GM12878 (cell line): Measurements from ENCODE around the gene CD68. TPM values are rescaled to one million over a fixed set of nuclear protein-coding genes. Genes with fewer than 3 reads are reported as not detected.

ENCODE experiments used
- ATAC-seq: fragments of 200-7000 bp; cut with Tn5 transposase; 3 replicates; pipeline ENCODE4 v1.9.1; 2020; ENCODE audit warnings: mild to moderate bottlenecking, moderate library complexity
- BruUV-seq: library from RNA; stranded (reverse); fragments of 400-500 nt; replicated peaks from 2 replicates; lab custom pipeline; 2021; lab: Mats Ljungman, UMichigan
- CTCF ChIA-PET: fragments of 300-600 bp; sonication (Branson Sonifier 250); formaldehyde crosslinking; extraction: SDS; loops from one replicate; lab custom pipeline; 2021; ENCODE audit warnings: inconsistent platforms; lab: Yijun Ruan, JAX
- POLR2A ChIA-PET: fragments of 350-600 bp; formaldehyde crosslinking; extraction: SDS; loops from one replicate; lab custom pipeline; 2021; ENCODE audit warnings: inconsistent platforms; lab: Charles Lee
- RAD21 ChIA-PET: fragments of 300-600 bp; sonication (Branson Sonifier 250); formaldehyde crosslinking; loops from one replicate; lab custom pipeline; 2023; ENCODE audit warnings: antibody characterized with exemption; ENCODE audit not compliant: unreplicated experiment; lab: Charles Lee
- SMC1A ChIA-PET: fragments of 300-600 bp; sonication (Branson Sonifier 250); formaldehyde crosslinking; loops from one replicate; lab custom pipeline; 2023; ENCODE audit not compliant: unreplicated experiment, uncharacterized antibody; lab: Charles Lee
- DNase-seq: peaks from one replicate; pipeline ENCODE4 v3.0.0-alpha.2; 2011; ENCODE audit warnings: low read depth, low spot score
- FAIRE-seq: peaks from 3 replicates; lab custom pipeline; 2011; peaks lifted over from hg19 to GRCh38; lab: Jason Lieb, UNC
- H2AFZ ChIP-seq: 2 replicates; pipeline ENCODE4 v1.6.0; 2011; ENCODE audit warnings: low read depth, low read length, control low read depth; ENCODE audit not compliant: control insufficient read depth
- H3K27ac ChIP-seq: 2 replicates; pipeline ENCODE4 v1.5.1; 2011; ENCODE audit warnings: control low read depth; ENCODE audit not compliant: control insufficient read depth, insufficient read depth
- H3K27me3 ChIP-seq, 2 experiments: replicated peaks in 1 of 2; 2 replicates each; pipeline versions ENCODE4 v1.6.0 to v1.6.1; 2011; ENCODE audit warnings: low read length in 1 of 2; ENCODE audit not compliant: control insufficient read depth in 2 of 2, insufficient read depth in 2 of 2
- H3K36me3 ChIP-seq, 2 experiments: 2 replicates each; pipeline ENCODE4 v1.5.1; 2011; ENCODE audit warnings: low read length in 1 of 2; ENCODE audit not compliant: control insufficient read depth in 2 of 2, insufficient read depth in 2 of 2
- H3K4me1 ChIP-seq: 2 replicates; pipeline ENCODE4 v1.6.1; 2011; ENCODE audit warnings: mild to moderate bottlenecking, low read length, moderate library complexity, mixed read lengths; ENCODE audit not compliant: control insufficient read depth, insufficient read depth
- H3K4me2 ChIP-seq: 2 replicates; pipeline ENCODE4 v1.6.0; 2011; ENCODE audit warnings: control low read depth; ENCODE audit not compliant: control insufficient read depth, insufficient read depth
- H3K4me3 ChIP-seq: fragments of 200-600 bp; sonication (generic); 2 replicates; pipeline ENCODE4 v1.5.1; 2016
- H3K79me2 ChIP-seq: 2 replicates; pipeline ENCODE4 v1.6.0; 2011; ENCODE audit warnings: low read length; ENCODE audit not compliant: control insufficient read depth, insufficient read depth
- H3K9ac ChIP-seq: 2 replicates; pipeline ENCODE4 v1.8.0; 2011; ENCODE audit warnings: low read length, control low read depth, mixed read lengths; ENCODE audit not compliant: control insufficient read depth, insufficient read depth
- H3K9me3 ChIP-seq: replicated peaks from 3 replicates; pipeline ENCODE4 v1.5.1; 2011; ENCODE audit warnings: mild to moderate bottlenecking, low read length; ENCODE audit not compliant: control insufficient read depth, insufficient read depth
- H4K20me1 ChIP-seq: 2 replicates; pipeline ENCODE4 v1.6.0; 2011; ENCODE audit not compliant: control insufficient read depth, insufficient read depth
- BMI1 ChIP-seq: fragments of 450-650 bp; IDR thresholded peaks from 2 replicates; pipeline ENCODE4 v1.6.1; 2016; ENCODE audit warnings: mild to moderate bottlenecking, moderate library complexity, borderline replicate concordance
- CEBPB ChIP-seq, 2 experiments: fragments of 150-350 bp in 1 of 2; IDR thresholded peaks; 2 replicates each; pipeline ENCODE4 v1.6.1; 2012 to 2014; ENCODE audit warnings: low read depth in 2 of 2, low read length in 2 of 2, borderline replicate concordance in 1 of 2, inconsistent platforms in 1 of 2
- ESRRA ChIP-seq: IDR thresholded peaks from 2 replicates; pipeline ENCODE4 v1.6.1; 2012; ENCODE audit warnings: mild to moderate bottlenecking, low read length, improper control_type of control experiment
- FOXK2 ChIP-seq: fragments of 450-650 bp; IDR thresholded peaks from 2 replicates; pipeline ENCODE4 v1.6.1; 2017; ENCODE audit warnings: mild to moderate bottlenecking, moderate library complexity
- JUND ChIP-seq: IDR thresholded peaks from 2 replicates; pipeline ENCODE4 v1.6.1; 2012; ENCODE audit warnings: low read depth, mild to moderate bottlenecking, low read length, improper control_type of control experiment, moderate library complexity
- MYB ChIP-seq: fragments of 150-350 bp; IDR thresholded peaks from 2 replicates; pipeline ENCODE4 v1.6.1; 2014; ENCODE audit warnings: mild to moderate bottlenecking, low read depth, low read length, borderline replicate concordance
- NBN ChIP-seq: fragments of 450-650 bp; IDR thresholded peaks from 2 replicates; pipeline ENCODE4 v1.6.1; 2016
- RBBP5 ChIP-seq: fragments of 200-600 bp; sonication (generic); conservative IDR thresholded peaks from 2 replicates; pipeline ENCODE4 v1.6.1; 2016
- SIX5 ChIP-seq: IDR thresholded peaks from 2 replicates; pipeline ENCODE4 v1.6.1; 2011; ENCODE audit warnings: mild to moderate bottlenecking, low read depth, low read length, moderate library complexity; ENCODE audit not compliant: severe bottlenecking
- SMC3 ChIP-seq: IDR thresholded peaks from 2 replicates; pipeline ENCODE4 v1.6.1; 2011; ENCODE audit warnings: low read length, improper control_type of control experiment, borderline replicate concordance
- SP1 ChIP-seq: IDR thresholded peaks from one replicate; pipeline ENCODE4 v1.6.1; 2011; ENCODE audit warnings: low read depth, low read length
- SPI1 ChIP-seq: IDR thresholded peaks from 2 replicates; pipeline ENCODE4 v1.6.1; 2011; ENCODE audit warnings: low read depth, mild to moderate bottlenecking, low read length, moderate library complexity, borderline replicate concordance; ENCODE audit not compliant: insufficient read depth
- SUPT20H ChIP-seq: IDR thresholded peaks from 2 replicates; pipeline ENCODE4 v1.6.1; 2011; ENCODE audit warnings: low read depth, mild to moderate bottlenecking, low read length, moderate library complexity, borderline replicate concordance; ENCODE audit not compliant: control insufficient read depth
- TARDBP ChIP-seq: IDR thresholded peaks from 2 replicates; pipeline ENCODE4 v1.6.1; 2016; ENCODE audit warnings: borderline replicate concordance
- WGBS: methylation state at CpG from one replicate; pipeline ENCODE4 v1.1.6; 2016; ENCODE audit warnings: low lambda C conversion rate; ENCODE audit not compliant: insufficient replicate concordance, insufficient coverage; ENCODE audit errors: missing lambda C conversion rate; 5-methylcytosine and 5-hydroxymethylcytosine counted together
- in situ Hi-C: fragments of 300-500 bp; cut with MboI; formaldehyde crosslinking; loops from 9 replicates; pipeline ENCODE4 v1.14.3; 2018; ENCODE audit warnings: mixed read lengths
- intact Hi-C: fragments of 100-400 bp; cut with micrococcal nuclease; formaldehyde crosslinking; loops from one replicate; pipeline ENCODE4 v1.14.2; 2022; ENCODE audit not compliant: unreplicated experiment
- polyA plus RNA-seq, 11 experiments: library from polyadenylated mRNA; depleted of rRNA in 4 of 11; unstranded in 6 of 11; stranded (reverse) in 5 of 11; fragments of >200 nt; fragmentation: Nextera tagmentation in 4 of 11; fragmentation: Illumina TruSeq in 1 of 11; extraction: Ambion mirVana in 4 of 11; extraction: Trizol in 1 of 11; gene quantifications; 1 replicate in 1 of 11; 2 replicates in 10 of 11; pipeline versions ENCODE4 v1.2.1 to v1.2.3, GENCODE V29; 2011 to 2016; ENCODE audit warnings: inconsistent platforms in 2 of 11, missing spikeins in 2 of 11, low read depth in 1 of 11
- total RNA-seq, 4 experiments: library from RNA; depleted of rRNA in 3 of 4; stranded (reverse); fragments of >200 nt in 3 of 4; fragmentation: Illumina TruSeq in 1 of 4; extraction: Trizol in 1 of 4; gene quantifications; 2 replicates each; pipeline versions ENCODE4 v1.2.1 to v1.2.3, GENCODE V29; 2013 to 2021
- TF ChIP-seq, protein P1 (sequence below): IDR thresholded peaks from 2 replicates; pipeline ENCODE4 v1.6.1; 2012; ENCODE audit warnings: low read depth, low read length, improper control_type of control experiment
- TF ChIP-seq, protein P2 (sequence below): fragments of 450-650 bp; IDR thresholded peaks from 2 replicates; pipeline ENCODE4 v1.6.1; 2017; ENCODE audit warnings: antibody characterized with exemption, mild to moderate bottlenecking, moderate library complexity

Gene CD68
- total and polyA plus RNA-seq, 10 of the 15 experiments (the other 5 are each of a cell fraction or from before 2014, with no cell fraction given), result 2.6 to 6.9 (median 3.8) TPM

DNA sequence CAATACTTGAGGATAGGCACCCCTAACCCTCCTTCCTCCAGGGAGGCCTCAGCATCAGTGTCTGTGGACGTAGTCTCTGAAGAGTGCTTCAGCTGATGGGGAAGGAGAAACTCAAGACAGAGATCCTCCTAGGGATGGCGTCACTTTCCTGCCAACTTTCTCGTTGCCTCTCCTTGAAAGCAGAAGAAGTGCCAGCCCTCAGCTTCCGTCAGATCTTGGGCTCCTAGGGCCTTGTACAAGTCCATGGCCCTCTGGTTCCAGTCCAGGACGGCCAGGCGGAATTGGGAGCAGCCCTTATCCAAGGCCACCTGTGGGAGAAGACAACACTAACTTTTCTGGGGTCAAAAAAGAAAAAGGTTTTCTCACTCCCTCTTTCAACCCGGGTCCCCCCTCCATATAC is 46.9 kb downstream of the CD68 start:
- ChIA-PET RAD21 (interaction anchor here (2.0 to 3.0 kb wide), 2 partner anchors 12 to 47 kb away, joined by 8 to 20 read pairs; partner anchors contain the start of genes CD68 and FXR2), SMC1A (interaction anchor here (1.7 to 2.3 kb wide), 2 partner anchors 12 to 62 kb away, joined by 5 to 19 read pairs; partner anchors contain the start of genes FXR2, TP53 and WRAP53), CTCF (interaction anchor here (1.1 to 2.6 kb wide), 4 partner anchors 12 to 270 kb away, joined by 3 to 38 read pairs (median 13); partner anchors contain the start of genes FXR2, TP53 and WRAP53), POLR2A (interaction anchor here (2.1 to 2.7 kb wide), 2 partner anchors 43 to 60 kb away, joined by 9 to 33 read pairs; partner anchors contain the start of genes MPDU1, TP53 and WRAP53)
- peak overlapping the region; percentile 81 for H3K4me2 ChIP-seq
- H3K27me3 ChIP-seq, result no peaks in the 10 kb centered on the region
- BruUV-seq, result TSS peak; percentile 95
- ATAC-seq (no peak), DNase-seq (no peak), FAIRE-seq (no peak)
- in situ Hi-C loops, result no loop called here
- H3K9ac ChIP-seq, result no peak overlapping the region
- H2AFZ ChIP-seq, result no peak overlapping the region
- no peaks in the 10 kb centered on the region for H3K36me3 ChIP-seq
- TF ChIP-seq JUND (no peak), RBBP5 (no peak), SPI1 (no peak), CEBPB (IDR thresholded peaks at IDR 0.05; ENCODE audit: borderline replicate concordance in 1 of 2, low read depth in 2 of 2, low read length in 2 of 2) (no peak), ESRRA (no peak), TARDBP (no peak), SIX5 (no peak), NBN (no peak), MYB (no peak), FOXK2 (no peak), SP1 (no peak), SMC3 (no peak), BMI1 (no peak), SUPT20H (no peak)
- TF ChIP-seq, protein P1, sequence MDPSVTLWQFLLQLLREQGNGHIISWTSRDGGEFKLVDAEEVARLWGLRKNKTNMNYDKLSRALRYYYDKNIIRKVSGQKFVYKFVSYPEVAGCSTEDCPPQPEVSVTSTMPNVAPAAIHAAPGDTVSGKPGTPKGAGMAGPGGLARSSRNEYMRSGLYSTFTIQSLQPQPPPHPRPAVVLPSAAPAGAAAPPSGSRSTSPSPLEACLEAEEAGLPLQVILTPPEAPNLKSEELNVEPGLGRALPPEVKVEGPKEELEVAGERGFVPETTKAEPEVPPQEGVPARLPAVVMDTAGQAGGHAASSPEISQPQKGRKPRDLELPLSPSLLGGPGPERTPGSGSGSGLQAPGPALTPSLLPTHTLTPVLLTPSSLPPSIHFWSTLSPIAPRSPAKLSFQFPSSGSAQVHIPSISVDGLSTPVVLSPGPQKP, result no peak
- TF ChIP-seq, protein P2, sequence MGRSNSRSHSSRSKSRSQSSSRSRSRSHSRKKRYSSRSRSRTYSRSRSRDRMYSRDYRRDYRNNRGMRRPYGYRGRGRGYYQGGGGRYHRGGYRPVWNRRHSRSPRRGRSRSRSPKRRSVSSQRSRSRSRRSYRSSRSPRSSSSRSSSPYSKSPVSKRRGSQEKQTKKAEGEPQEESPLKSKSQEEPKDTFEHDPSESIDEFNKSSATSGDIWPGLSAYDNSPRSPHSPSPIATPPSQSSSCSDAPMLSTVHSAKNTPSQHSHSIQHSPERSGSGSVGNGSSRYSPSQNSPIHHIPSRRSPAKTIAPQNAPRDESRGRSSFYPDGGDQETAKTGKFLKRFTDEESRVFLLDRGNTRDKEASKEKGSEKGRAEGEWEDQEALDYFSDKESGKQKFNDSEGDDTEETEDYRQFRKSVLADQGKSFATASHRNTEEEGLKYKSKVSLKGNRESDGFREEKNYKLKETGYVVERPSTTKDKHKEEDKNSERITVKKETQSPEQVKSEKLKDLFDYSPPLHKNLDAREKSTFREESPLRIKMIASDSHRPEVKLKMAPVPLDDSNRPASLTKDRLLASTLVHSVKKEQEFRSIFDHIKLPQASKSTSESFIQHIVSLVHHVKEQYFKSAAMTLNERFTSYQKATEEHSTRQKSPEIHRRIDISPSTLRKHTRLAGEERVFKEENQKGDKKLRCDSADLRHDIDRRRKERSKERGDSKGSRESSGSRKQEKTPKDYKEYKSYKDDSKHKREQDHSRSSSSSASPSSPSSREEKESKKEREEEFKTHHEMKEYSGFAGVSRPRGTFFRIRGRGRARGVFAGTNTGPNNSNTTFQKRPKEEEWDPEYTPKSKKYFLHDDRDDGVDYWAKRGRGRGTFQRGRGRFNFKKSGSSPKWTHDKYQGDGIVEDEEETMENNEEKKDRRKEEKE, result no peak
- peak overlapping the region; percentile 100; the same call in 1 of the 2 replicates for H3K4me3 ChIP-seq
- H3K4me1 ChIP-seq, result peaks cover 3% of the 10 kb centered on the region
- WGBS, result 98% methylated on average over 7 of the region's 7 CpGs
- H3K9me3 ChIP-seq, result no peaks in the 10 kb centered on the region
- H3K27ac ChIP-seq, result no peak overlapping the region
- peaks cover 2% of the 10 kb centered on the region for H3K79me2 ChIP-seq
- H4K20me1 ChIP-seq, result no peaks in the 10 kb centered on the region
- intact Hi-C loops, result no loop called here
